ENCODE measurements around the gene MSL1.

Gene MSL1

DNA sequence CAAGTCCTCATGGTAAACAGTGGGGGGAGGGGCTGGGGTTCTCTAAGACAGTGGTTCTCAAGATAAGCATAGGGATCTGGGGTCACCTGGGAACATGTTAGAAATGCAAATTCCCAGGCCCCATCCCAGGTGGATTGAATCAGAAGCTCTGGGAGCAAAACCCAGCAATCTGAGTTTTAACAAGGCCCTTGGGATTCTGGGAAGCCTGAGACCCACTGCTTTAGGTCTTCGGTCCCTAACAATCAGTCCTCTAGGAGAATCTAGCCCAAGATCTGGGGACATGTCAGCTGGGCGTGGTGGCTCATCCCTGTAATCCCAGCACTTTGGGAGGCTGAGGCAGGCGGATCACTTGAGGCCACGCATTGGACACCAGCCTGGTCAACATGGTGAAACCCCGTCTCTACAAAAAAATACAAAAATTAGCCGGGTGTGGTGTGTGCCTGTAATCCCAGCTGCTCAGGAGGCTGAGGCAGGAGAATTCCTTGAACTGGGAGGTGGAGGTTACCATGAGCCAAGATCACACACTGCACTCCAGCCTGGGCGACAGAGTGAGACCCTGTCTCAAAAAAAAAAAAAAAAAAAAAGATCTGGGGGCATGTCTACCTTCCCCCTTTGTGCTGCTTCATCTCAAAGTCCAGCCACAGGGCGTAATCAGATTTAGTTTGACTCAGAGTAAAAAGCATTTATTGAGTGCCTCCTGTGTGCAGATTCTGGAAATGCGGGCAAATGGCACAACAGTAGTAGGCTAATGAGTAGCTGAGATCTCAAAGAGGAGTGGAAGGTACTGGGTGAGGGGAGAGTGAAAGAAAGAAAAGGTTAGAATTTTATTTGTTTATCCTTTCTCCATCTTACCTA is 12.6 kb upstream of the MSL1 start:
- 0 out of 2 replicates have a peak overlapping the region, but pooled peaks have one; percentile 1 for H3K27ac ChIP-seq
- TF ChIP-seq ZFX (IDR thresholded peaks at IDR 0.05; ENCODE audit: borderline replicate concordance), result no peak
- TF ChIP-seq, protein P1, sequence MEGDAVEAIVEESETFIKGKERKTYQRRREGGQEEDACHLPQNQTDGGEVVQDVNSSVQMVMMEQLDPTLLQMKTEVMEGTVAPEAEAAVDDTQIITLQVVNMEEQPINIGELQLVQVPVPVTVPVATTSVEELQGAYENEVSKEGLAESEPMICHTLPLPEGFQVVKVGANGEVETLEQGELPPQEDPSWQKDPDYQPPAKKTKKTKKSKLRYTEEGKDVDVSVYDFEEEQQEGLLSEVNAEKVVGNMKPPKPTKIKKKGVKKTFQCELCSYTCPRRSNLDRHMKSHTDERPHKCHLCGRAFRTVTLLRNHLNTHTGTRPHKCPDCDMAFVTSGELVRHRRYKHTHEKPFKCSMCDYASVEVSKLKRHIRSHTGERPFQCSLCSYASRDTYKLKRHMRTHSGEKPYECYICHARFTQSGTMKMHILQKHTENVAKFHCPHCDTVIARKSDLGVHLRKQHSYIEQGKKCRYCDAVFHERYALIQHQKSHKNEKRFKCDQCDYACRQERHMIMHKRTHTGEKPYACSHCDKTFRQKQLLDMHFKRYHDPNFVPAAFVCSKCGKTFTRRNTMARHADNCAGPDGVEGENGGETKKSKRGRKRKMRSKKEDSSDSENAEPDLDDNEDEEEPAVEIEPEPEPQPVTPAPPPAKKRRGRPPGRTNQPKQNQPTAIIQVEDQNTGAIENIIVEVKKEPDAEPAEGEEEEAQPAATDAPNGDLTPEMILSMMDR (IDR thresholded peaks at IDR 0.05), result no peak; the same call in 1 of the 2 replicates

DNA sequence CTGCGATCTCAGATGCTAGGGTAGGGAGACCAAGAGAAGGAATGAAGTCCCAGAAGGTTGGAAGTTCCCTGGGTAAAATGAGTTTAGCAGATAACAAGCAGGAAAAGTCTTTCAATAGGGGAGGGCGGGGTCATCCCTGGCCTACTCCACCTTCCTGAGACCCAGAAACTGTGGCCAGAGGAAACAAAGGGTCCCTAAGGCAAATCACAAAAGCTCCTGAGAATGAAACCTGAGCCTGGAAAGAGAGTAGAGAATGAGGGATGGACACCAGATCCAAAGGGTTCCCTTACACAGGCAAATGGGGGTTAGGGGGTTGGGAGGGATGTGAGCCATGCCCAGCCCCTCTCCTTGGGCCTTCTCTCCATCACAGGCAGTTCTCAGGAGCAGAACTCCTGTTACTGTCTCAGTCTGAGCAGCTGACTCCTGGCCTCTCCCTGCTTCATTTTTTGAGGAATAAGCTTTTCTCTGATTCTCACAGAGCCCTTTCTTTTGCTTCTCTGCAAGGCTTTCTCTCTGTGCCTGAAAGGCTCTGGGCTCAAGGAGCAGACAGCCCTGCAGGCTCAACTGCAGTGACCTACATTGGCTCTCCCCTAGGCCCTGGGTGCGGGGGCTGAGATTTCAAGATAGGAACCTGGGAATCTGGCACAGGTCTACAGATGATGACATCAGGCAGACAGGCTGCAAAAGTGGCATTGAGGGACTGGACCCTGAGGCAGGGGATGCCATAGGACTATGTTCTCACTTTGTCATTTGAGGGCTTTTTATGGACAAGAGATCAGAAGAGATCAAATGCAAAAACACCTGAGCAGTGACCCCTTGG is 11.5 kb upstream of the MSL1 start:
- H3K27ac ChIP-seq, result no peak overlapping the region

DNA sequence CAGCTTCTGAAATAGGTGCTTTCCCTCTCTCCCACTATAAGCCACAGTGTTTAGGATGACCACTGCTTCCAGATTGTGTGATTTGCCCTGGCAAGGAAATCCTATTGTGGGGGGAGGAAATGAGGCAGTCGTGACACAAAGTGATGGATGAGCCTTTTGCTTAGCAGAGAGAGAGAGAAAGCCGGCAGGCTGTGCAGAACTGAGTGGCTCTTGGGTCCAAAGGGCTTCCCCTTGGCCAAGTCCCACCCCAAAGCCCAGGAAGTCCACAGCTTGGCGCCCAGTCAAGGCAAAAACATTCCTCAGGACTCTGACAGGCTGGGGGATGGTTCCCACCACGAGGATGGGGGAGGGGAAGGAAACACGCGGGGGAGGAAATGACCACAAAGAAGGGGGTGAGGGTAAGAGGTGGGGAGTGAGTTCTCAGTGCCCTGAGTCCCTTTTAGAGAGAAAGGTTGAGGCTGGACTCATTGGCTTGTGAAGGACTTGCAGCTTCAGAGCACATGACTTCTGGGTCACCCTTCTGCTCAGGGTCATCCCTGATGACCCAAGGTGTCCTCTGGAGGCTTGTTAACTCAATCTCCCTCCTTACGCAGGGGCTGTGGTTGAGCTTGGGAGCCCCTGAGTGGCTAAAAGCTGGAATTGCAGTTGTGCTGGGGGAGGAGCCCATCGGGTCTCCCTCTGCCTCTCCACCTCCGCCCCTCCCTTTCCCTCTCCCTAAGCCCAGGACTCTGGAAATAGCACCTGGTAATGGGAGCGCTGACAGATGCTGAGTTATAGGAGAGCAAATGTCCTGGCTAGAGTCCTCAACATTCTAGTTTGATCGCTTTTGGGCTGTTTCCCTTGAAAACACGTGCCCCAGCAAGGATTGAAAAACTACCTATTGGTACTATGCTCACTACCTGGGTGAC is 10.3 kb upstream of the MSL1 start:
- TF ChIP-seq, protein P1 (IDR thresholded peaks at IDR 0.05), result peak; percentile 79
- TF ChIP-seq ZFX (IDR thresholded peaks at IDR 0.05; ENCODE audit: borderline replicate concordance), result no peak

More for the DNA sequence above, 11.5 kb upstream of the MSL1 start:
- no peak for TF ChIP-seq ZFX (IDR thresholded peaks at IDR 0.05; ENCODE audit: borderline replicate concordance)
- TF ChIP-seq, protein P1 (IDR thresholded peaks at IDR 0.05), result no peak

DNA sequence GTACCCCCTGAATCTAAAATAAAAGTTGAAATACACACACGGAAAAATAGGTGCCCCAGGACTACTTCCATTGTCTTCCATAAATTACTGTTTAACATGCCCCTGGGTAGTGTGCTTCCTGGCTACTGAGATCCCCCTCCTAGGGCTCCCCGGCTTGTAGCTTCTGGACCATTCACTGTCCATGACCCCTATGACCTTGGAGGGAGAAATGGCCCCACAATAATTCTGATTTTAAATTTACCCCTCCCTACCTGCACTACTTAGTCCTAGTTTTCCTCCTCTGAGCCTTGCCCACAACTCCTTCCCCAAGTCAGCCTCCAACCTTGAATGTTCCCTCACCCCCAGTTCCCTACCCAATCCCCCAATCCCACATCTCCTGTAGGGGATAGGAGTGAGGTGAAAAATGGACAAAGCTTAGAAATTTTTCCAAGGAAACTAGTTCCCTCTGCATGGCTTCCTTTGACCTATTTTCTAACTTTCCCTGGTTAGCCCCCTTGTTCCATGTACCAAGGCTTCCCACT is 9.5 kb upstream of the MSL1 start:
- TF ChIP-seq ZFX (IDR thresholded peaks at IDR 0.05; ENCODE audit: borderline replicate concordance), result no peak
- peak overlapping the region; percentile 89 for H3K27ac ChIP-seq

More for the DNA sequence above, 10.3 kb upstream of the MSL1 start:
- peak overlapping the region; percentile 89; the same call in 1 of the 2 replicates for H3K27ac ChIP-seq

DNA sequence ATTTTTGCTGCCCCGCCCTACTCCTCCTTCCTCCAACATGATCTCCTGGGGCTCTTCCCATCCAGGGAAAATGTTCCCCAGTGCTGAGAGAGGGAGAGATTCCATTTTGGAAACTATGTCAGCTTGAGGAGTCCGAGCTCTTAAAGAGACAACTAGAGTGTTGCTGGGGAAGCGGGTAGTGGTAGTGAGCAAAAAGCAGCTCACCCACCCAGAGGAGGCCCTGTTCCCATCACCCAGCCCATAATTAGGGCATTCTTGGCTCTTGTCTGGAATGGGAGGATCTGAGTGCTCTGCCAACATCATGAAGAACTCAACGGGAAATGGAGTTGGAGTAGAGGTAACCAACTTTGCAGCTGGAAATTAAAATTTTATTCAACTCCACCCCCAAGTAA is 9.1 kb upstream of the MSL1 start:
- TF ChIP-seq ZFX (IDR thresholded peaks at IDR 0.05; ENCODE audit: borderline replicate concordance), result no peak
- TF ChIP-seq, protein P1 (IDR thresholded peaks at IDR 0.05), result no peak
- H3K27ac ChIP-seq, result peak overlapping the region; percentile 89

DNA sequence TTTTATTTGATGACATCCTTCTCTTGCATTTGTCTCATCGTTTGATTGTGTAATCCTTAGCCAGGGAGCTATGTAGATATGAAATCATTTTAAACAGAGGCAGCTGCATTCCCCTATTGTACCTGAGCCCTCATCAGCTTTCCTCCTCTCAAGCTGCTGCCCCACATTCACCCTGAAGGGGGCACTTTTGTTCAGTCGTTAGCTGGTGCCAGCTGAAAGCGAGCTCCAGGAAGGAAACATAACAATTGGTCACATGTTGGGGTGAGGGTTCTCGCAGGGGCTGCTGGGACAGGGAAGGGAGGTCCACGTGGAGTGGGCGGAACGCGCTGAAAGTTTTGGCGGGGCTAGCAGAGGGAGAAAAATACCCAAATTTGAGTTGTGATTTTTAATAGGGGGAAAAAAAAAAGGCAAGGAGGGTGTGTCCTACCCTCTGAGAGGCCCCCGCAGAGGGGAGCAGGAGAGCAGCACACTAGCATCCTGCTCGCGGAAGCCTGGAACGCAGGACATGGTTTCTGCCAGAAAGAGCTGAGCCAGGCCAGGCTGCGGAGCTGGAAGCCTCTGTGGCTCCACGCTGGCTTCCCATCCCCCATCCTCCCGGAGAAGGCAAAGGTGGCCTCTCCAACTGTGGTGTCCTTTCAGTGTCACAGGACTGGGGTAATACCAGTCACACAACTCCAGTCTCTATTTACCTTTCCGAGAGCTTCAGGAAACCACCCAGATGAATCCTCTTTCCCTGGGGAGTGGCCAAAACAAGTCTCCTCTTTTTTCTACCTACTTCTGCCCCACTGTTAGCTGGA is 8.5 kb upstream of the MSL1 start:
- TF ChIP-seq, protein P1 (IDR thresholded peaks at IDR 0.05), result peak; percentile 87
- no peak for TF ChIP-seq ZFX (IDR thresholded peaks at IDR 0.05; ENCODE audit: borderline replicate concordance)
- H3K27ac ChIP-seq, result peak overlapping the region; percentile 89

Data from 22Rv1 (cell line).